Esophagus muscularis mucosa (tissue), 4 donors: ENCODE measurements around the gene CUBN. TPM values are rescaled to one million over a fixed set of nuclear protein-coding genes. Genes with fewer than 3 reads are reported as not detected.
A peak's percentile ranks its signal among the peaks of the same experiment; 100 is the strongest.

Source experiments
- DNase-seq: peaks from one replicate; pipeline ENCODE4 v3.0.0-alpha.2; 2017; ENCODE audit errors: extremely low spot score
- H3K27ac ChIP-seq, 4 donors: fragments of 200-600 bp; sonication (generic); replicated peaks in 1 of 4; 1 replicate in 3 of 4; 2 replicates in 1 of 4; pipeline ENCODE4 v1.5.1; 2016 to 2019; ENCODE audit warnings: mild to moderate bottlenecking in 1 of 4
- H3K27me3 ChIP-seq, 4 donors: fragments of 200-600 bp; sonication (generic); one replicate each; pipeline versions ENCODE4 v1.5.1 to v1.6.0; 2016 to 2019
- H3K36me3 ChIP-seq, 4 donors: fragments of 200-600 bp; sonication (generic); one replicate each; pipeline ENCODE4 v1.5.1; 2016 to 2019
- H3K4me1 ChIP-seq, 4 donors: fragments of 200-600 bp; sonication (generic); one replicate each; pipeline ENCODE4 v1.5.1; 2016 to 2019
- H3K4me3 ChIP-seq, 4 donors: fragments of 200-600 bp; sonication (generic); 1 replicate in 2 of 4; 2 replicates in 2 of 4; pipeline ENCODE4 v1.5.1; 2016 to 2019; ENCODE audit warnings: mild to moderate bottlenecking in 4 of 4, moderate library complexity in 1 of 4
- H3K9me3 ChIP-seq, 4 donors: fragments of 200-600 bp; sonication (generic); 1 replicate in 3 of 4; 2 replicates in 1 of 4; pipeline ENCODE4 v1.5.1; 2016 to 2019
- CTCF ChIP-seq, 3 experiments: fragments of 200-600 bp in 2 of 3; fragments of 450-650 bp in 1 of 3; sonication (generic) in 2 of 3; IDR thresholded peaks; one replicate each; pipeline ENCODE4 v1.5.1; 2017 to 2019; ENCODE audit warnings: antibody characterized with exemption in 3 of 3, mild to moderate bottlenecking in 2 of 3, moderate library complexity in 1 of 3
- EP300 ChIP-seq: sonication (generic); formaldehyde crosslinking; IDR thresholded peaks from one replicate; pipeline ENCODE4 v1.6.1; 2017; ENCODE audit warnings: antibody characterized with exemption
- POLR2A ChIP-seq: fragments of 450-650 bp; IDR thresholded peaks from one replicate; pipeline ENCODE4 v1.6.1; 2017; ENCODE audit warnings: antibody characterized with exemption, moderate library complexity, mild to moderate bottlenecking, low read depth
- POLR2AphosphoS5 ChIP-seq, 2 donors: sonication (generic); formaldehyde crosslinking; IDR thresholded peaks; one replicate each; pipeline ENCODE4 v1.6.1; 2017; ENCODE audit warnings: antibody characterized with exemption in 2 of 2
- WGBS: methylation state at CpG from one replicate; pipeline ENCODE4 v1.1.5; 2018; 5-methylcytosine and 5-hydroxymethylcytosine counted together
- intact Hi-C: fragments of 100-400 bp; cut with DNase I; formaldehyde crosslinking; loops from one replicate; pipeline ENCODE4 v1.15.1; 2023
- total RNA-seq, 4 donors: library from RNA; depleted of rRNA; stranded (reverse); fragments of >200 nt; gene quantifications; one replicate each; pipeline versions ENCODE4 v1.1.0 to v1.2.1, GENCODE V29; 2016

CUBN gene
- total RNA-seq, 4 donors from 2014 or later: 1.3 to 4.6 (median 2.3) TPM

- Histone ChIP-seq H3K9me3 (no peaks in the 10 kb centered on the region), H3K27me3 (no peaks in the 10 kb centered on the region), H3K4me3 (peak overlapping the region; percentile 10 to 38 (median 14)), H3K27ac (peak overlapping the region in 3 of 4 donors; percentile 1 to 40 (median 25)), H3K4me1 (peaks cover 16 to 36% (median 30%) of the 10 kb centered on the region in 4 donors), H3K36me3 (no peaks in the 10 kb centered on the region)
- intact Hi-C loops: no loop called here
- TF ChIP-seq POLR2A (no peak), EP300 (no peak), CTCF (IDR thresholded peaks at IDR 0.05) (no peak), POLR2AphosphoS5 (IDR thresholded peaks at IDR 0.05) (no peak)
- WGBS: 24% methylated on average over 10 of the region's 10 CpGs
- DNase-seq: no peak
Measured at GRCh38 chr10:16992611-16993119, 136.9 kb downstream of the CUBN start.

GRCh38 chr10:16991011-16991410 lies 138.6 kb downstream of the CUBN start:
- no peak for TF ChIP-seq POLR2A
- TF ChIP-seq POLR2AphosphoS5 (IDR thresholded peaks at IDR 0.05): no peak
- TF ChIP-seq EP300: no peak
- no peak for TF ChIP-seq CTCF (IDR thresholded peaks at IDR 0.05)
- Histone ChIP-seq H3K27me3 (no peaks in the 10 kb centered on the region), H3K4me3 (no peak overlapping the region), H3K9me3 (no peaks in the 10 kb centered on the region), H3K36me3 (no peaks in the 10 kb centered on the region), H3K27ac (no peak overlapping the region), H3K4me1 (peaks cover 10 to 39% (median 24%) of the 10 kb centered on the region in 4 donors)
- no peak for DNase-seq
- WGBS: 92% methylated on average over 2 of the region's 2 CpGs
- intact Hi-C loops: no loop called here

- Histone ChIP-seq H3K4me3 (no peak overlapping the region), H3K36me3 (no peaks in the 10 kb centered on the region), H3K9me3 (no peaks in the 10 kb centered on the region), H3K27ac (no peak overlapping the region), H3K4me1 (peaks cover 5 to 32% (median 17%) of the 10 kb centered on the region in 4 donors), H3K27me3 (no peaks in the 10 kb centered on the region)
- intact Hi-C loops: no loop called here
- 79% methylated on average over 5 of the region's 8 CpGs for whole genome bisulfite sequencing
- DNase-seq: no peak
- TF ChIP-seq POLR2A (no peak), POLR2AphosphoS5 (IDR thresholded peaks at IDR 0.05) (no peak), EP300 (no peak), CTCF (IDR thresholded peaks at IDR 0.05) (no peak)
Measured at GRCh38 chr10:16989826-16990293, 139.8 kb downstream of the CUBN start.

GRCh38 chr10:16988900-16989299 lies 140.7 kb downstream of the CUBN start:
- no peak for TF ChIP-seq POLR2A
- TF ChIP-seq POLR2AphosphoS5 (IDR thresholded peaks at IDR 0.05): no peak
- TF ChIP-seq CTCF (IDR thresholded peaks at IDR 0.05): no peak
- TF ChIP-seq EP300: no peak
- 96% methylated on average over 2 of the region's 2 CpGs for WGBS
- Histone ChIP-seq H3K27ac (peak overlapping the region in 1 of 4 donors; percentile 60), H3K4me3 (no peak overlapping the region), H3K4me1 (peaks cover 5 to 32% (median 17%) of the 10 kb centered on the region in 4 donors), H3K9me3 (no peaks in the 10 kb centered on the region), H3K27me3 (no peaks in the 10 kb centered on the region), H3K36me3 (no peaks in the 10 kb centered on the region)
- no peak for DNase-seq
- intact Hi-C loops: no loop called here
